Activated naive CD4-positive, alpha-beta T cell treated with Interleukin-2 at 50 U/mL for 16 hours (primary cell): ENCODE measurements around the gene NINJ2.

Experiments
- DNase-seq: peaks from one replicate; pipeline ENCODE4 v3.0.0-alpha.2; 2020

The NINJ2 gene

DNA sequence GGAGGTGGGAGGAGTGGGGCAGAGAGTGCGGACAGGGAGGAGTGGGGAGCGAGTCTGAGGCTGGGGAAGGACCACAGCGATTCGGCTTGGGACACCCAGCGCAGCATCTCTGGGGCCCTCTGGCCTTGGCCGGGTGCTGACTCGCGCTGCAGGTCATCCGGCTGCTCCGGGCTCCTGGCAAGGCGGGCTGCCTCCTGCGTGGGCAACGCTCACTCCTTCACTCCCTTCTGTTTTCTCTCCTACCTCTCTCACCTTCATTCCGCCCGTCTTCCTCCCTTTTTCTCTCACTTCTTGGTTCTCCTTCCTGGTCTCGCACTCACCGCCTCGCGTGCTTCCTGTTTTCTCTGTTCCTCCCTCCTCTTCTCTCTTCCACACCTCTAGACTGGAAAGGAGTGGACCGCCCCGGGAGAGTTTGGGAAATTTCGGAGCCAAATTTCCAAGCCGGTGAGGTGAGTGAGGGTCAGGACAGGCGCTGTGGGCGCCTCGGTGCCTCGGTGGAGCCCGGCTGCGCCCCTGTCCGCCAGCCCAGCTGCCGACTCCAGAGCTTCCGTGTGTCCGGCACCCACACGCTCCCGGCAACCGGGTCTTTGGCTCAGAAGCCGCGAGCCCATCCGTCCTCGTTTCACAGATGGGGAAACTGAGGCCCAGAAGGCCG is 116.9 kb downstream of the NINJ2 start:
- DNase-seq: no peak

DNA sequence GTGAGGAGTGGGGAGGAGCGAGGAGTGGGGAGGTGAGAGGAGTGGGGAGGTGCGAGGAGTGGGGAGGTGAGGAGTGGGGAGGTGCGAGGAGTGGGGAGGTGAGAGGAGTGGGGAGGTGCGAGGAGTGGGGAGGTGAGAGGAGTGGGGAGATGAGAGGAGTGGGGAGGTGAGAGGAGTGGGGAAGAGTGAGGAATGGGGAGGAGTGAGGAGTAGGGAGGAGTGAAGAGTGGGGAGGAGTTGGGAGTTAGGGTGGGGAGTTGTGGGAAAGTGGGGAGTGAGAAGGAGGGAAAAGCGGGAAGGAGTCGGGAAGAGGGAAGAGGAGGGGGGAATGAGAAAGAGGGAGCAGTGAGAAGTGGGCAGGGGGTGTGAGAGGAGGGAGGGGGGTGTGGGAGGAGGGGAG is 117.4 kb downstream of the NINJ2 start:
- no peak for DNase-seq

DNA sequence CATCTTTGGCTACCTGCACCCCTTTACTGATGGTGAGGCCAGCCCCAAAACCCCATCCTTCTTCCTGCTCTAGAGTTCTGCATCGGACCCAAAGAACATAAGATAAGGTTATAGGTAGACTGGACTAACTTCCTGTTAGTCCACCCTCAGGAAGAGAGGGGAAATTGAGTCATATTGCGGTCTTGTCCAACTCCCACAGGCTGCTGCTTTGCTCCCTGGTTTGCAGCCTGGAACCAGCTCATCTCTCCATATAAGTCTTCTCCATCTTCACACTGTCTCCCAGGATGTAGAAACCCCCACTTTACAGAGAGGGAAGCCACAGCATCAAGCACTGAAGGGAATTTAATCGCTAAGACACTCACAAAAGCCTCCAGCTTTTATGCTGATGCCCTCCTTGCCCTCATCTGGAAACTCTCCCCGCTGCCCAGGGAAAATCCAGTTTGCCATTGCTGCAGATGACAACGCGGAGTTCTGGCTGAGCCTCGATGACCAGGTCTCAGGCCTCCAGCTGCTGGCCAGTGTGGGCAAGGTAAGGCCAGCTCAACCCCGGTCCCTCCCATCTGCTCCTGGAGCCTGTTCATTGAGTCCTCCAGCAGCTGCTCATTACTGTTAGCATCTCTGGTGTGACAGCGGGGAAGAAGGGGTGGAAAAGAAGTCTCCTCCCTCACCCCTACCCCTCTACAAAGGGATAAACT is 118.2 kb downstream of the NINJ2 start:
- no peak for DNase-seq

DNA sequence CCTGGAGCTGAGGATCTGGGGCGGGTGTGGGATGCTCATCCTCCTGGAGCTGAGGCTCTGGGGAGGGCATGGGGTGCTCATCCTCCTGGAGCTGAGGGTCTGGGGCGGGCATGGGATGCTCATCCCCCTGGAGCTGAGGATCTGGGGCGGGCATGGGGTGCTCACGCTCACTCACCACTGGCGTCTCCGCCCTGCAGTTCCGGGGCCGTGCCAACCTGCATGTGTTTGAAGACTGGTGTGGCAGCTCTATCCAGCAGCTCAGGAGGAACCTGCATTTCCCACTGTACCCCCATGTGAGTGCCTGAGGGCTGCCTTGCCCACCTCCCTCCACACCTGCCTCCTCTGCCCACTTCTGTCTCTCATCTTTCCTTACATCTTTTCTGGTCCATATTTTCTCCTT is 119.1 kb downstream of the NINJ2 start:
- no peak for DNase-seq

DNA sequence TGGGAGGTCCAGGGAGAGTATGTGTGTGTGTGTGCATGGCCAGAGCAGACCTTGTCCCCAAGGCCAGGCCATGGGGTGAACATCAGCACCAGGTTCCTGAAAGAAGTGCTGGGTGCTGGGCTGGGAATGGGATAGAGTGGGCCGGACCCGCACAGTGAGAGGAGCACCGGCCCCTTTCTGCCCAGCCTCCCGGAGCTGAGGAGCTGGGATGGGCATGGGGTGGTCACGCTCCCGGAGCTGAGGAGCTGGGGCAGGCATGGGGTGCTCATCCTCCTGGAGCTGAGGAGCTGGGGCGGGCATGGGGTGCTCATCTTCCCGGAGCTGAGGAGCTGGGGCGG is 120.2 kb downstream of the NINJ2 start:
- DNase-seq: no peak

DNA sequence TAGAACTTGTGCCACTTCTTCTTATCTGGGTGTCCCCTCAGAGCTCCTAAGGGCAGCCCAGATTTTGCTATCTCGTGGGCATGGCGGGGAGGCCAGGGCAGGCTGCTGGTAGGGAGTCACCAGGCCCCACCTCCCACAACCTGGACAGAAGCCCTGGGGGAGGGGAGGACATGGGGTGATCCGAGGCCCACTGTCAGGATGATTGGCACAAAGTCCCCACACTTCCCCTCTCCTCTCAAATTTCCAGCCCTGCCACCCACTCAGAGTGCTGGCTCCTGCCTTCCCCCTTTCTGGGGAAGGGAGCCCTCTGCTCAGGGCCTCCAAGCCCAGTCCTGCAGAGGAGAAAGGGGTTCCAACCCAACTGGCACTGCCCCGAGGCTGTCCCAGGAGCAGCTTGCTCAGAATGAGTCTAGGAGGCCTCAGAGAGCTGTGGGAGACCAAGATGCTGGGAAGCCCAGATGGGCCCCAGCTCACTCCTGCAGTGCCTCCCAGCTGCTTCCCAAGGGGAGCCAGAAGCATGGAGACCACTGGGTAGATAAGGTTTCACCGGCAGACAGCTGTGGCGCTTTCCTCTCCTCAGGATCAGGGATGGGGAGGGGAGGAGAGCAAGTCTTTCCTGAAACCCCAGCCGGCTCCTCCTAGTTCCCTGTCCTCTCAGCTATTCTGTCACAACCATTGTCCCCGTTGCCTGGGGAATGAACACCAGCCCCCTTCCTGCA is 120.7 kb downstream of the NINJ2 start:
- DNase-seq: no peak

DNA sequence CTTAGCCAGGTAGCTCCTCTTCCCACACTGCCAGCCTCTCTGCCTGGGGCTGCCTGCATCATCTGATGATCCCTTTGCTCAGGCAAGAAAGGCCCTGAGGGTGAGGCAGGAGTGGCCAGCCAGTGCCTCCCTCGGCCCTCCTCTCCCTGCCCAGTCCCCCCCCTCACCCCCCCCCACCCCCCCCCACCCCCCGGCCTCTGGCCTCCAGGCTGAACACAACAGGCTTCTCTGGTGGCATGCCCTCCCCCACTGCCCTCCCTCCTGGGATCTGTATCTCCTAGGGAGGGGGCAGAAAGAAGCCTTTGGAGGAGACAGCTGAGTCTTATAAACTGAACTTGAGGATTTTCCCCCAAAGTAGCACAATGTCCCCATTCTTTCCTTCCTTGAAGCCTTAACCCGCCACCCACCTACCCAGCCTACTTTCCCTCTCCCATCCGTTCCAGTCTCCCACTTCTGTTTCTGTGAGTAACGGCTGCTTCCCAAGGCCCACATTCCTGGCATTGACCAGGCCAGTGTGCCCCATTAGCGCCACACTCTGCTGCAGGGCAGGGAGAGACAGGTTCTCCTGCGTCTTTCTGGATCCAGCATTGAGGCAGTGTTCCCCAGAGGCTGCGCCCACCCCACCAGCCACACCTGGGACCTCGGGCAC is 121.4 kb downstream of the NINJ2 start:
- no peak for DNase-seq

DNA sequence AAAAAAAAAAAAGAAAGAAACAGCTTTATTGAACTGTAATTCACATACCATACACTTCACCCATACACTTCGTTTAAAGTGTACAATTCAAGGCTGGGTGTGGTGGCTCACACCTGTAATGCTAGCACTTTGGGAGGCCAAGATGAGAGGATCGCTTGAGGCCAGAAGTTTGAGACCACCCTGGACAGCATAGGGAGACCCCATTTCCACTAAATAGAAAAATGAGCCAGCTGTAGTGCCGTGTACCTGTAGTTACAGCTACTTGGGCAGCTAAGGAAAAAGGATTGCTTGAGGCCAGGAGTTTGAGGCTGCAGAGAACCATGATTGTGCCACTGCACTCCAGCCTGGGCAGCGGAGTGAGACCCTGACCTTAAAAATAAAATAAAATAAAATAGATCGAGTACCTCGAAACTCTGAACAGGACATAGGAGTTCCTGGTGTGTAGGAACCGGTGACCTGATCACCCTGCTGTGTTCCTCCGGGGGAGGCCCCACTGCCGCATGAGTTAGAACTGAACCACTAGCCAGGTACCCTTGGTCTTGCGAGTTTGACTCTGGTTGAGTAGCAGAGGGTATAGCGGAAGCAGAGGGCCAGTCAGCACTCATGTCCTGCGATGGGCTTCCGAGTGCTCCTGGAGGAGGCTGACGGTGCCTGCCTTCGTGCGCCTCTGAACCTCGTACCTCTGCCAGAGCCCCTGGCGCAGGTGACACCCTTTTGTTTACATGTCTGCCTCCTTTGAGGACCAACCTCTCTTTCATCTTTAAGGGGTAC is 123.5 kb downstream of the NINJ2 start:
- DNase-seq: no peak

DNA sequence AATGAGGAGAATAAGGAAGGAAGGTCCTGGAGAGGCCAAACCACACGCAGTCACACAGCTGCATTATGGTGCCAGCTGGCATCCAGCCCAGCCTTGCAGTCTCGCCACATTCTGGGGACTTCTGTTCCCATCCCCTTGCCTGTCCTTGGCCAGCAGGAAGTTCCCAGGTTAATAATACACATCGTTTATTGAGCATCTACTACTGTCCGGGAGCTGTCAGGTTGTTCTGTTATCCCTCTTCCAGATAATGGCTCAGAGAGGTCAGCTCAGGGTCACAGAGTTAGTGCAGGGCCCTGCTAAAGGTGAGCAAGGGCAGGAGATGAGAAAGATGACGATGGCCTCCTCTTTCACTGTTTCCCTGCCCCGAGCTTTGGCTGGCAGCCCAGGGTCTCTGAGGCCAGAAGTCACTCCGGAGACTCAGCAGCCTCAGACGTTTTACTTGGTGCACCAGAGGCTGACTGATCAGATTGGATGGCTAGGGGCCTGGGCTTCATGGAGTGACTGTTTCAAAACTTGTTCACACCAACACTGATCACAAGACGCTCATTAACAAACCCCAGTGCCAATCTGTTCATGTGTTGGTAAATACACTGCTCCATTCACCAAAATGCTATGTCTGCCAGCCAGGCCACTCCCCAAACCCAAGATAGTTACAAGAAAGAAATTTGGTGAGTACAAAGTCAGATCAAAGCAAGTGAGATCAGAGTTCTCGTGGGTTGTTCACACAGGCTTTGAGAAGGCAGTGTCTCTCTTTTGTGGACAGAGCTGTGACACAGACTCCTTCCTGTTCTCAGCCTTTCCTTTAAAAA is 124.3 kb downstream of the NINJ2 start:
- DNase-seq: peak; percentile 8

DNA sequence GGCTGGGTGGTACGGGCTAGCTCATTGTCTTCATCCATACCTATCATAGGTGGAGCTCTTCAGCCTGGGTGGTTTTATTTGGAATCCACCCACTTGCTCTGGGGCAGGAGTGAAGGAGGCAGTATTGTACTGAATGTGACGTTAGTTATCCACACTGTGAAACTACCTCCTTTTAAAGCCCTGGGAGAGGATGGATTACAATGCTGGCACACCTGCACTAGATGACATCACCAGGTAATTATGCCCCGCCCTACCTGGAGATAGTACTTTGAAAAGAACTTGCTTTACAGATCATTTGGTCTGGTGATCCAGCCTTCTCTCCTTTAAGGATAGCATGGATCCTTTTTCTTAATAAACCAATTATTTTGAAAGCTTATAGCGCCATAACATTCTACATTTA is 125.5 kb downstream of the NINJ2 start:
- DNase-seq: no peak

DNA sequence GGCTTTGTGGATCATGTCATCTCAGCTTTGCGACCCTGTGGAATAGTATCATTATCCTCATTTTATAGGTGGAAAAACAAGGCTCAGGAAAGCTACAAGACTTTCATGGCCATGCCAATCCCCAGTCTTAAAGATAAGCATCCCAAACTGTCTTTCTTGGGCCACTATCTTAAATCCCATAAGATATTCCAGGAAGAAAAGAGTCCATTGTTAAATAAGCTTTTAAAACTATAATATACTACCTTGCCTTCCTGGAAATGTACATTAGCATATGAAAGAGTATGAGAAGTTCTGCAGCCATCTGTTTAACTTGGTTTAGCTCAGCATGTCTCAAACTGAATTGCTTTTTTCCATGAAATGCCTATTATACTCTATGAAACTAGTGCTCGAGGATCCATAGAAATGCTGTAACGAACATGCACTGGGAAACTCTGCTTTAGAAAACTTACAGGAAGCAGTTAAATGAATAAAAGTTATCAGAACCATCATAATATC is 126.4 kb downstream of the NINJ2 start:
- no peak for DNase-seq

DNA sequence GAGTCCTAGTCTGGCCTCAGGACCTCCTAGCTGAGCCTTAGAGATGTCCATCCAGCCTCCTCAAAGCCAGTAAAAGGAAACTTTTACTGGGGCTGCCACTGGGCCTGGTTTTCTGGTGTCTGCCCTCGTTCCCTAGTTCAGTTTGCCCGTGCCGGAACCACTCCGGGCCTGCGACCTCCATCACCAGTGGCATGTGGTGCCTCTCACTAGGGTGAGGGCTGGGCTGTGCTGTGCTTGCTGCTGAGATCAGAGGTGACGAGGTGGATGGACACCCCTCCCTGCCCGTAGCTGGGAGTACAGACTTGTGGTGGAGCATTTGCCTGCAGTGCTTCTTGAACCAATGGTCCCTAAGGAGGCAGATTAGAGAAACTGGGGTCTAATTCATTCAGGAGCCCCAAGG is 127.8 kb downstream of the NINJ2 start:
- DNase-seq: no peak

DNA sequence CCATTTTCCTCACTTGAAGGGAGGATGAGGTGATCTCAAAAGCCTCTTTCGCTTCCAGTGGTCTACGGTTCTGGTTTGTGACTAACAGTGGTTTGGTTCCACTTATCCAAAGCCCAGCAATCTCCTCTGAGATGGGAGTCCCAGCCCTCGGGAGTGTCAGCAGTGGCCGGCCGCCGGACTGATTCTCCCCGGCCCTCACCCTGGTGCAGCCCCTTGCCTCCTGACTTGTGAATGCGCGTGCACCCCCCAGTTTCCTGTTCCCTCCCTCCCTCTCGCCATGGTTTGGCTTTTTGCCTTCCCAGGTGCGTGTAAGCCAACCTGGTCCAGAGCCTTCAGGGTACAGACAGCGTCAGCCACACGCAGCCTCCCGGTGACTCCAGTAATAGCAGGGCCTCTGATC is 129.0 kb downstream of the NINJ2 start:
- DNase-seq: no peak

DNA sequence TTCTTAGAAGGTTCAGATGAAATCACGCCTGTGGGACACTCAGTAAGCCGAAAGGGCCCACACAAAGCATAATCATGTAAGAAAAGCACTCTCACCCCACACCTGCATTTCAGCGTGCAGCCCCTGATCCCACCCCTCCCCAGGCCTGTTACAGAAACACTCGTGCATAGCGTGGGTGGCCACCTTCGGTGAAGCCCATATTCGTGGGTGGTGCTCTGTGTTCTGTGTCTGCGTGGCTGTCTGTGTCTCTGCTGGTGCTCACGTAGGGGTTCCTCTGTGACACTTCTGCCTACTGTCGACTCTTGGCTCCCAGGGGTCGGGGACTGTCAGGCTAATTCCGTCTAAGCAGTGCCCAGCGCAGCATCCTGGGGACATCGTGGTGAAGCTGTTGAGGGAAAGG is 129.5 kb downstream of the NINJ2 start:
- DNase-seq: no peak

DNA sequence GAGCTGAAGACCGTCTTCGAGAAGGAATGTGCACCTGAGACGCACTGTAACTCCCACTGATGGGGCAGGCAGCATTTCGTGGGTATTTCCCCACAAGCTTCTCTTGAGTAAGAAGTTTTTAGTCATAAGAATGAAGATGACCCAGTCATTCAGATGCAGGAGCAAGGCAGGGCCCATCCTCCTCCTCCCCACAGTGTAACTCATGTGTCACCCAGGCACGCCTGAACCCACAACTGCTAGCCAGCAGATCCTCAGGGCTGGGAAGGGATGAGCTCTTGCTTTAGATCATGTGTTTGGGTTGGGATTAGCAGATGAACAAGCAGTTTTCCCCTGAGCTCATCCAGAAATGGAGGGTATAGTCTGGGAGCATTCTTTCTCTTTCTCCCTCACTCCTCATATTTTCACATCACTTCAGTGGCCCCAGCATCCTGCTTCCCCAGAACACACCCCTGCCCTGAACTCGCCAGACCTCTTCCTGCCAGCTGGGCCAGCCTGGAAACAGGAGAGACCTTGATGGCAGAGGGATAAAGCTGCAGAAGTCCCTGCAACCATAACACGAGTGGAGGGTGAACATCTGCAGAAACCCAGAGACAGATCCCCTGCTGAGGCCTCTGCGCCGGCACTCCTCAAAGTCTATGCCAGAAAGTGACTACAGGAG is 130.2 kb downstream of the NINJ2 start:
- DNase-seq: no peak

DNA sequence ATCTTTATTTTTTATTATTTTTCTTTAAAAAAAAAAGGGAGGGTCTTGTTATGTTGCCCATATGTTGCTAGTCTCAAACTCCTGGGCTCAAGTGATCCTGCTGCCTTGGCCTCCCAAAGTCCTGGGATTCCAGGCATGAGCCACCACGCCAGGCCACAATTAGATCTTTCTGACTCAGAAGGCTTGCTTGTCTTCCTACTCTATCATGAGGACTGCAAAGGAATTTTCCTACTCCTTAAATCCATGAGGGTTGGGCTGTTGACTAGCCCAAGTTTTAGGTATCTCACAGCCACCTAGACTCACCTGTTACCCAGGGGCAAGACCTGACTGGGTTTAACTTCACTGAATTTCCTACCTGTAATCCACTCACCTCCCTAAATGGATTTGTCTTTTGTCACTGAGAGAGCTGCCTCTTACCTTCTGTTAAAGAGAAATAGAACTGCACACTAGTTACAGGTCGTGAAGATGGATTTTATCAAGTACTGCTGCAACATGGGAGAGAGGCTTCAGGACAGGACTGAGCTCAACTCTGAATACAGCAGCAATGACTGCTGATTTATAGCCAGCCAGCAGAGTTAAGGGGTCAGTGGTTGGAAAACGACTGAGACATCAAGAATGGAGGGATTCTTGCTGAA is 131.2 kb downstream of the NINJ2 start:
- DNase-seq: no peak

DNA sequence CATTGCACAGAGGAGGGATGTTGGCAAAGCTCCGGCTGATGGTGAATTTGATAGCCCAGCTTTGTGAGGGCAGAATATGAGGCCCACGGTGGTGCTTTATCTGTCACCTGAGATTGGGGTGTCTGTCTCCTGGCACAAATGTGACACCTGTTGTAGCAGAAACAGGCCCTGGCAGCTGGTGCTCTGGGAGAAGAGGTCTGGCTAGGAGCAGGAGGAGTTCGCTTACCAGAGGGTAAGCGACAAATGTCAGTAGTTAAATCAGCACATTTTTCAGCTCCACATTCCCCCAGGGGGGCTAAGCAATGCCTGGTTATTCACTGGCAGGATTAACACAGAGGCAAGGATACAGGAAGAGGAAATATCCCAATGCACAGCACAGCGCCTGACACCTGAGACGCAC is 132.4 kb downstream of the NINJ2 start:
- DNase-seq: no peak

DNA sequence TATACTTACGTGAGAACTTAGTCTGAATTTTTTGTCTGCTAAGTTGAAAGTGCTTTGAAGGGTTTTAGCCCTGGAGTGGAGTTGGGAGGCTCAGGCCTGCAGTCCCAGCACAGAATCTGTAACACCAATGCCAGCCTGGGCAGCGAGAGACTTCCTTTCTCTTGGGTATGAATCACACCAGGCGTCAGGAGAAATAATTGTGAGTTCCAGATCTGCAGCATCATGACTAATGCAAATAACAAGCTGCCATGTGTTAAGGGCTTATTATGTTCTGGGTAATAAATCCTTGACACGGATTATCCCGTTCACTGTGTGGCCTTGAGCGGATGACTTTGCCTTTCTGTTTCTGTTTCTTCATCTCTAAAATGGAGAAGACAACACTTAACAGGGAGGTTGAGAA is 132.9 kb downstream of the NINJ2 start:
- DNase-seq: no peak

DNA sequence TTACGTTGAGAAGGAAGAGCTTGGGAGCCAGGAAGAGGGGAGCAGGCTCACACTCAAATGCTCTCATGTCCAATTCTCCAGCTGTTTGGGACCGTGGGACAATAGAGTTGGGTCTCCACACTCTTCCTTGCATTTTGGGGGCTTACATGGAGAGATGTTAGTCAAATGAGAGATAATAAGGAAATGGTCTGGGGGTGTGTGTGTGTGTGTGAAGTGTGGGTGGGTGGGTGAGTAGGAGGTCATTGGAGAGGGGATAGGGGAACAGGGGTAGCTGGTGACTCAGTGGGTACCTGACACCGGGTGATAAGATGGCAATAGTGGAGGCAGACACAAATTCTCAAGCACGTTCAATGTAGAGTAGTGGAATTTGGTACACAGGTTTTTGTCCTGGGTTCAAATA is 135.5 kb downstream of the NINJ2 start:
- no peak for DNase-seq

DNA sequence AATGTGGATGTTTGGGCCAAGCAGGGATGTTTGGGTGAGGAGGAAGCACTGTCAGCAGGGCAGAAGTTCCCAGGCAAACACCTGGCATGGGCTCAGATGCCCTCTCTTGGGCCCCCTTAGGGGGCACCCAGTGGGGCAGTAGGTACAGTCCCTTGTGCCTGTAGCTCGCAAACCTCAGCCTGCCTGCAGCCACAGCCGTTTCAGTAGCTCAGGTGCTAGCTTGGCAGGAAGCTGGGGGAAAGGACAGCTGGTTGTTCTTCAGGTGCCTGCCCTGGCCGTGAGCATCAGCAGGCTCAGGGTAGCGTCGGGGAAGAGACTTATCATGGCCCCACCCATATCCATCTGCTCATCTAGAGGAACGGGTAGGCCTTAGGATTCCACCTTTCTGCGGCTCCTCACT is 136.0 kb downstream of the NINJ2 start:
- DNase-seq: no peak

DNA sequence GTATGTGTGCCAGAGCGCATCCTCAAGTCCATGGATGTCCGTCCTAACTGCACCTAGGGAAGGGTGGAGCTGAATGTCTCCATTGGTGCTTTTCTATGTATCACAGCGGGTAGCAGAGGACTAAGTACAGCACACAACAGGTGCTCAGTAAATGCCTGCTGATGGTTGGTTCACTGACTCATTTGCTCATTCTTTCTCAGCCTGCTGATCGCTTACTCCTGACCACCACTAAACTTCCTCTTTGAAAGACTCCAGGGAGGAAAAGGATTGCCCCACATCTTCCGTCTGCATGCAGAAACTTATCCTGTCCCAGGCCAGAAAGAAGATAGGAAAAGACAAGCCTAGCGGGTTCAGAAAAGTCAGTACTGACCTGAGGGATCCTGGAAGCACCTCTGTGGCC is 137.2 kb downstream of the NINJ2 start:
- no peak for DNase-seq
